Liver (tissue), 9 donors: ENCODE data around the gene B3GNT5. TPM values are rescaled to one million over a fixed set of nuclear protein-coding genes. Genes with fewer than 3 reads are reported as not detected.

Experiments used
- DNase-seq: peaks from one replicate; pipeline ENCODE4 v3.0.0-alpha.2; 2017; ENCODE audit warnings: low spot score
- H3K27ac ChIP-seq, 2 donors: one replicate each; pipeline ENCODE4 v1.7.0; 2013; ENCODE audit warnings: inconsistent platforms in 2 of 2, low read length in 2 of 2, control low read depth in 1 of 2, low read depth in 1 of 2, mild to moderate bottlenecking in 1 of 2
- H3K27me3 ChIP-seq, 4 donors: one replicate each; pipeline versions ENCODE4 v1.6.1 to v1.7.0; 2013; ENCODE audit warnings: low read length in 3 of 4, inconsistent platforms in 1 of 4, mild to moderate bottlenecking in 1 of 4, moderate library complexity in 1 of 4; ENCODE audit not compliant: control insufficient read depth in 4 of 4, insufficient read depth in 4 of 4
- H3K36me3 ChIP-seq, 4 donors: one replicate each; pipeline versions ENCODE4 v1.6.1 to v1.7.0; 2013; ENCODE audit warnings: low read length in 3 of 4, mild to moderate bottlenecking in 3 of 4, low read depth in 1 of 4, moderate library complexity in 1 of 4; ENCODE audit not compliant: control insufficient read depth in 4 of 4, insufficient read depth in 3 of 4
- H3K4me1 ChIP-seq, 4 donors: one replicate each; pipeline versions ENCODE4 v1.6.1 to v1.7.0; 2013; ENCODE audit warnings: low read length in 3 of 4, mild to moderate bottlenecking in 3 of 4, moderate library complexity in 1 of 4; ENCODE audit not compliant: control insufficient read depth in 4 of 4, insufficient read depth in 4 of 4
- H3K4me3 ChIP-seq, 3 donors: one replicate each; pipeline versions ENCODE4 v1.6.1 to v1.7.0; 2013; ENCODE audit warnings: low read length in 3 of 3, control low read depth in 1 of 3, low read depth in 1 of 3, mild to moderate bottlenecking in 1 of 3
- H3K9ac ChIP-seq, 2 donors: one replicate each; pipeline ENCODE4 v1.7.0; 2013; ENCODE audit warnings: low read length in 2 of 2, mild to moderate bottlenecking in 2 of 2, moderate library complexity in 2 of 2, control low read depth in 1 of 2, low read depth in 1 of 2
- H3K9me3 ChIP-seq, 4 donors: one replicate each; pipeline versions ENCODE4 v1.6.1 to v1.7.0; 2013; ENCODE audit warnings: low read length in 3 of 4; ENCODE audit not compliant: control insufficient read depth in 4 of 4
- ATF3 ChIP-seq: IDR thresholded peaks from 2 replicates; pipeline ENCODE4 v1.6.1; 2016; ENCODE audit warnings: antibody characterized with exemption
- CTCF ChIP-seq: fragments of 150-350 bp; IDR thresholded peaks from 2 replicates; pipeline ENCODE4 v1.5.1; 2017; ENCODE audit warnings: improper control_type of control experiment, low read depth, low read length; ENCODE audit not compliant: missing input control
- FOXA2 ChIP-seq: IDR thresholded peaks from 2 replicates; pipeline ENCODE4 v1.6.1; 2016; ENCODE audit warnings: antibody characterized with exemption
- GABPA ChIP-seq, 2 donors: IDR thresholded peaks in 1 of 2; conservative IDR thresholded peaks in 1 of 2; 2 replicates each; pipeline ENCODE4 v1.6.1; 2016; ENCODE audit warnings: antibody characterized with exemption in 2 of 2, mild to moderate bottlenecking in 1 of 2, moderate library complexity in 1 of 2
- HNF4A ChIP-seq, 2 donors: conservative IDR thresholded peaks; 2 replicates each; pipeline ENCODE4 v1.6.1; 2016; ENCODE audit warnings: antibody characterized with exemption in 2 of 2, mild to moderate bottlenecking in 2 of 2
- HNF4G ChIP-seq: IDR thresholded peaks from 2 replicates; pipeline ENCODE4 v1.6.1; 2016; ENCODE audit warnings: antibody characterized with exemption
- JUND ChIP-seq, 2 donors: IDR thresholded peaks; 2 replicates each; pipeline ENCODE4 v1.6.1; 2016; ENCODE audit warnings: antibody characterized with exemption in 2 of 2
- MAX ChIP-seq: IDR thresholded peaks from 2 replicates; pipeline ENCODE4 v1.6.1; 2016; ENCODE audit warnings: antibody characterized with exemption
- NR2F2 ChIP-seq: IDR thresholded peaks from 2 replicates; pipeline ENCODE4 v1.6.1; 2016; ENCODE audit warnings: antibody characterized with exemption
- REST ChIP-seq: IDR thresholded peaks from 2 replicates; pipeline ENCODE4 v1.6.1; 2016; ENCODE audit warnings: antibody characterized with exemption, mild to moderate bottlenecking
- RXRA ChIP-seq, 2 donors: IDR thresholded peaks; 2 replicates each; pipeline ENCODE4 v1.6.1; 2017 to 2018; ENCODE audit warnings: antibody characterized with exemption in 2 of 2, mild to moderate bottlenecking in 1 of 2
- TAF1 ChIP-seq: conservative IDR thresholded peaks from 2 replicates; pipeline ENCODE4 v1.6.1; 2016; ENCODE audit warnings: antibody characterized with exemption, mild to moderate bottlenecking
- YY1 ChIP-seq: IDR thresholded peaks from 2 replicates; pipeline ENCODE4 v1.6.1; 2016; ENCODE audit warnings: antibody characterized with exemption, mild to moderate bottlenecking
- ZBTB33 ChIP-seq: IDR thresholded peaks from 2 replicates; pipeline ENCODE4 v1.6.1; 2016; ENCODE audit warnings: antibody characterized with exemption
- WGBS: extraction: QIAGEN DNeasy Blood & Tissue Kit; methylation state at CpG from one replicate; pipeline ENCODE4 v1.1.7; 2013; 5-methylcytosine and 5-hydroxymethylcytosine counted together
- polyA plus RNA-seq, 2 donors: library from polyadenylated mRNA; stranded (reverse) in 1 of 2; unstranded in 1 of 2; fragments of 200-250 nt in 1 of 2; fragments of >200 nt in 1 of 2; fragmentation: Nextera tagmentation in 1 of 2; extraction: Ambion mirVana in 1 of 2; gene quantifications; one replicate each; pipeline versions ENCODE4 v1.2.1 to v1.2.3, GENCODE V29; 2013 to 2015
- total RNA-seq, 2 donors: library from RNA; depleted of rRNA; stranded (reverse); fragments of >200 nt; gene quantifications; one replicate each; pipeline ENCODE4 v1.2.3, GENCODE V29; 2014
- donor health status: healthy.
- donor health status: healthy.
- donor health status: healthy.
- donor health status: healthy.
- donor health status: healthy.

Gene B3GNT5
- total and polyA plus RNA-seq, 4 donors: 0.22 to 1.8 (median 0.53) TPM

- no peak for TF ChIP-seq REST
- TF ChIP-seq NR2F2: no peak
- TF ChIP-seq HNF4A (conservative IDR thresholded peaks at IDR 0.05): no peak
- no peak for TF ChIP-seq HNF4G
These were observed 14.0 kb upstream of the B3GNT5 start (continued) for GRCh38 chr3:183239046-183239445.

GRCh38 chr3:183242431-183242830 lies 10.6 kb upstream of the B3GNT5 start:
- Histone ChIP-seq H3K9me3 (peaks cover 4 to 14% (median 7%) of the 10 kb centered on the region in 4 donors), H3K4me3 (no peak overlapping the region), H3K36me3 (no peaks in the 10 kb centered on the region), H3K4me1 (peaks cover 6 to 15% (median 11%) of the 10 kb centered on the region in 4 donors), H3K9ac (no peak overlapping the region), H3K27me3 (no peaks in the 10 kb centered on the region), H3K27ac (no peak overlapping the region)
- DNase-seq: no peak
- 87% methylated on average over 1 of the region's 1 CpG for WGBS
- no peak for TF ChIP-seq JUND (IDR thresholded peaks at IDR 0.05)
- TF ChIP-seq GABPA (IDR thresholded peaks at IDR 0.05 in 1 of 2, conservative IDR thresholded peaks at IDR 0.05 in 1 of 2): no peak
- no peak for TF ChIP-seq TAF1
- TF ChIP-seq FOXA2: no peak
- TF ChIP-seq YY1: no peak
- TF ChIP-seq CTCF: no peak
- no peak for TF ChIP-seq HNF4A (conservative IDR thresholded peaks at IDR 0.05)
- no peak for TF ChIP-seq MAX
- no peak for TF ChIP-seq ATF3
- no peak for TF ChIP-seq ZBTB33
- TF ChIP-seq NR2F2: no peak
- TF ChIP-seq RXRA (IDR thresholded peaks at IDR 0.05): no peak

- Histone ChIP-seq H3K27me3 (no peaks in the 10 kb centered on the region), H3K4me3 (no peak overlapping the region), H3K9ac (no peak overlapping the region), H3K4me1 (peaks cover 6 to 15% (median 11%) of the 10 kb centered on the region in 4 donors), H3K27ac (no peak overlapping the region), H3K36me3 (no peaks in the 10 kb centered on the region), H3K9me3 (peaks cover 4 to 14% (median 7%) of the 10 kb centered on the region in 4 donors)
- WGBS: 69% methylated on average over 2 of the region's 2 CpGs
- no peak for TF ChIP-seq FOXA2
- peak; percentile 35 to 37 for TF ChIP-seq HNF4A (conservative IDR thresholded peaks at IDR 0.05)
- no peak for DNase-seq
These were observed 8.8 kb upstream of the B3GNT5 start for GRCh38 chr3:183244219-183244618.
